IPS DF 4.7 (cell line): ENCODE results near the gene ELMO3.
A peak's percentile ranks its signal among the peaks of the same experiment; 100 is the strongest.

Source experiments
- DNase-seq: peaks from one replicate; pipeline ENCODE4 v3.0.0-alpha.2; 2013; ENCODE audit warnings: low spot score; ENCODE audit errors: extremely low read depth

Gene ELMO3

DNA sequence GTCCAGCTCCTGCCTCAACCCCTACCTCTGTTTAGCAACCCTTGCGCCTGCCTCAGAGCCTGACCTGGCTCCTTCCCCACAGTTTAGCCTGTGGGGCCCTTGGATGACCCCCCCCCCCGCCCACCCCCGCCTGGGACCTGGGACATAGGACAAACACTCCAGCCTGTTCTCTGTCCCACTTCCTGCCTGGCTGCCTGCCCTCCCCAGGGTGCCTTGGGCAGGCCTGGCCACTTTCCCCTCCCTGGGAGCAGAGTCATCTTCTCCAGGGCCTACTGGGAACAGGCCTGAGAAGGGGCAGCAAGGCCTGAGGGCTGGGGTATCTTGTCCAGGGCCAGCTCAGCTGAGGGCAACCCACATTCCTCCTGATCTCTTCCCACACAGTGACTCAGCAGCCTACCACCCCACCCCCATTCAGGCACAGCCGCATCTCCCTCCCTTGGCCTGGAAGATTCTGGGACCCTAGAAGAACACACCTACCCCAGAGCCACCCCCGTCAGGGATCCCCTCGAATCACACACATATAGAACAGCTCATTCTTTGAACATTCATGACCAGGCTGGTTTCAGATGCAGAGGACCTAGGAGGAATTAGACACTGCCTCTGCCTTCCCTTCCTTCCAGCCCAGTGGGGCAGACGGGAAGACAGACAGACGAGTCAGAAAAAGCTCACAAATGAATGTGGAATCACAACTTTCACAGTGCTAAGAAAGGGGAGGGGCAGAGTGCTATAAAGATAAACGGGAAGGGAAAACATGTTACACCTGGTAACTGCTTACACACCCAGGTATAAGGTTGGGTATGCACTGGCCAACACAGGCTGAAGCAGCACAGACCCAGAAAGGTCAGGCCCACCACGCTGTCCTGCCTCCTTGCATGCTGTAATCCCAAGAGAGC, 42.3 kb downstream of the ELMO3 start:
- DNase-seq: no peak

DNA sequence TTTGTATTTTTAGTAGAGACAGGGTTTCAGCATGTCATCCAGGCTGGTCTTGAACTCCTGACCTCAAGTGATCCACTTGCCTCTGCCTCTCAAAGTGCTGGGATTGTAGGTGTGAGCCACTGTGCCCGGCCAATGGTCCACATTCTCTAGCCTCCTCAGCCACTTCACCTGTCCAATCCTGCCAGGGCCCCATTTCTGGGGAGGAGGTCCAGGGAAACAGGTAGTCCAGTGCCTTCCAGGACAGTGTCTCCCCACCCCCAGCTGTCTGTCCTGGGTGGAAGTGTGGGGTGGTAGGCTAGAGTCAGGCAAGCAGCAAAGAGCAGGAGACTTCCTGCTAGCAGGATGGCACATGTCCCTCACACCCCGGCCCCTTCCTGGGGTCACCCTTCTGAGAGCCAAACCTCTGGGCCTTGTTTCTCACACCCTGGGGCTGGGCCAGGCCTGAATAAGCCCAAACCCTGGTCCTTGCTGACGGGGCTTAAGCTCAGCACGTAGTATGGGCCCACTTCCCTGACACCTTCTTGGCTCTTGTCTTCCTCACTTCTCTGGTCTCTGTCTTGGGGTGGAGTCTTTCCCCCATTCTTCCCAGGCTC, 43.3 kb downstream of the ELMO3 start:
- no peak for DNase-seq

DNA sequence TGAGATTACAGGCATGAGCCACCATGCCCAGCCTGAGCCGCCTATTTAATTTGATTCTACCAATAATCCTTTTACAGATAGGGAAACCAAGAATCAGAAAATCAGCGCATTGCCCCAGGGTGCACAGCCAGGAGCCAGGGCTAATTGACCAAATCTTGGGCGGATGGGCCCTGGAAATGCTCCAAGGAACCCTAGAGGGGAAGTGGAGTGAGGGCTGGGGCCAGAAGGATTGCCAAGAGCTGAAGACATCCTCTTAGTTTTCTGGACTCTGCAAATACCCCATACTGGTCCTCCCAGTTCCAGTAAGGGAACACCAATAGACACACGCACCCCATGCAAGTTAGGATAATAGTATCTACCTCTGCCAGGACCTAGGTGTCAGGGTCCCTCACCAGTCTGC, 44.5 kb downstream of the ELMO3 start:
- DNase-seq: no peak

DNA sequence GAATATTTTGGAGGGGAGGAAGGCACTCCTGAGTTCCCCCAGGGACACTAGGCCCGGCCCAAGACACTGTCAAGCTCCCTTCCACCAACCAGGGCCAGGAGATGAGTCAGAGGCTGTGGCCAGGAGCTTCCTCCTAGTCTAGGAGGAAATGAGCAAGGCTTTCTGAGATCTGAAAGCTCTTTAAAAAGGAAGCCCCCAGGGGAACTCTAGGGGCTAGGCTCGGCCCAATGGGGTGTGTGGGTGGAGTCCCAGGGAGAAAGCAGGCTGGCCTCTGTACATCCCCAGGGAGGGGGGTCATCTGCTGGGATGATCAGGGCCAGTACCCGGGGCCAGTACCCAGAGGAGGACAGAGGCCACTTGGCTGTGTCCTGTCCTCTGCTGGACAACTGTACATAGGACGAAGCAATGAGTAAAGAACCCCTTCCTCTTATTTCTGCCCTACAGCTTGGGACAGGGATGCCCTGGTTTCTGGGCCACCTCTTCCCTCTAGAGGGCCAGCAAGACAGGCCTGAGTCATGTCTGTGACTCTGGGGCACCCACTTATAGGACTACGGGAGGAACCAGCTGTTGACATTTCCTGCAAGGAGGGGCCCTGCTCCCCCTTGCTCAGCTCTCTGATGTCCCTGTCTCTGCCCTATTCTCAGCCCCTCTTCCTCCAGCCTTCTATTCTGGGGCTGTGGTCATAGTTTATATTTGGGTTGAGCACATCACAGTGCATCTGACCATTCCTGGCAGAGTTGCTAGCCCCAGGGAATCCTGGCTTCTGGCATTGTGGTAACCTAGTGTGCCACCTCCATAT, 45.7 kb downstream of the ELMO3 start:
- DNase-seq: no peak

DNA sequence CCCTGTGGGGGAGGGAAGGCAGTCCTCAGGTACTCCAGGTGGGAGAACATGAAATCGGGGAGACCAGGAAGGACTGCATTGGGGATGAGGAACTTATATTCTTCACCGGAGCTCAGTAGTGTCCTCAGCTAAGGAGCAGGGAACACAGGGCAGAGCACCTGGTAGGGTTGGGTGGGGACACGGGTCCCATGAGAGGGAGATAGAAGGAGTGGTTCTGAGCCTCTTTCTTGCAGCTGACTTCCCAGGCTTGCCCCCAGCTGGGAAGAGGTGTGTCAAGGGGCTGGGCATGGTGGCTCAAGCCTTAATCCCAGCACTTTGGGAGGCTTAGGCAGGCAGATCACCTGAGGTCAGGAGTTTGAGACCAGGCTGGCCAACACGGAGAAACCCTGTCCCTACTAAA, 46.3 kb downstream of the ELMO3 start:
- no peak for DNase-seq

DNA sequence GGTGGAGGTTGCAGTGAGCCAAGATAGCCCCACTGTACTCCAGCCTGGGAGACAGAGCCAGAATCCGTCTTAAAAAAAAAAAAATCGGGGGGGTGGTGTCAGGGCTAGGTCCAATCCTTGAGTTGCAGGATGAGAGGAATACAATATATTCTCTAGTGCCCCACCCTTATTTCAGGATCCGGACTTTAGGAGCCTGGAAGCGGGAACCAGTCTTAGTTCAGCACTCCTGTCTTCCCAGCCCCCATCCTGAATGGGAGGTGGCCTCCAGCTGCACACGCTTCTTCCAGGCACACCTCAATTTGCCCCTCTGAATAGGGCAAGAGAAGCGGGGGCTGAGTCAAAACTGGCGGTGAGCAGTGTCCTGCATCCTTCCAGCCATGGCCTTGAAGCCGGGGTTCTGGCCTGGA, 46.7 kb downstream of the ELMO3 start:
- no peak for DNase-seq

DNA sequence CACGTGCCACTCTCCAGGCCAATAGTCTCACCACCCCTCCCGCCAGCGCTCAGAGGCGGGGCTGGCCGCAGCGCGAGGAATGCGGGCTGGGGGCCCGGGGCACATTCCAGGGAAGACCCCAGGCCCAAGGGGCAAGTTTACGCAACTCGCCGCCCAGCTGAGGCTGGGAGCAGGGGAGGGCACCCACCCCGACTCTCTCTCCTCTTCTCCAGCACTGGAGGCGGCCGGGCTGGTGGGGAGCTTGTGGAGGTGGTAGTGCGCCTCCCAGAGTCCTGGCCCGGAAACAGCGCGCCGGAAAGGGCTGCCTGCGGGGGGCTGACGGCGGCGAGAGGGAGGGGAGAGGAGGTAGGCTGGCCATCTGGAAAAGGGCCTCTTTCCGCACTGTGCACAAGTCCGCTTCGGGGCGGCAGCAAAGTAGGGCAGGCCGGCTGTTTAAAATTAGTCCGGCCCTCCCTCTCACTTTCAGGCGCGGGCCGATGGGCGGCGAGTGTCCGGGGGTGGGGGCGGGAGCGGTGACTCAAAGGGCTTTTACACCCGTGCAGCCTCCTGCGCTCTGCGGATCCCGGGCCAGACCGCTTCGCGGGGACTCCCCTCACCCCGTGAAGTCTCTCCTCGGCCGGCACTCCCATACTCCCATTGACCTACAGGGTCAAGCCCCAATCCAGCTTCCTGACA, 47.3 kb downstream of the ELMO3 start:
- no peak for DNase-seq

DNA sequence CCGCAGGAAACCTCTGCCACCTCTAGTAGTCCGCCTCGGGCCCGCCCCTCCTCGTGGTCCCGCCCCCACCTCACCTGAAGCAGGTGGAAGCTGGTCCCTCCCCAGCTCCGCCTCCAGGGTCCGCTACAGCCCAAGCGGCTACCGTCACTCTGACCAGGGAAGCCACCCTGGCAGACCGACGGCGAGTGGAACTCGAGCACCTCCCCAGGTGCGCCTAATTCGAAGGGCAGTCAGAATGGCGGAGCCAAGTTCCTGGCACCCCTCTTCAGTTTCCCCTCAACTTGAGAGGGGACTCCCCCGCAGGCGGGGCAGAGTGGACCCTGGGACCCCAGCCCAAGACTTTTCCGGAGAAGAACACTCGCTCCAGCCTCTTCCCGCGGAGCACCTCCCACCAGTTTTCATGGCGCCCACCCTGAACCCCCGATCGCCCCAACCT, 47.8 kb downstream of the ELMO3 start:
- peak; percentile 80 for DNase-seq

DNA sequence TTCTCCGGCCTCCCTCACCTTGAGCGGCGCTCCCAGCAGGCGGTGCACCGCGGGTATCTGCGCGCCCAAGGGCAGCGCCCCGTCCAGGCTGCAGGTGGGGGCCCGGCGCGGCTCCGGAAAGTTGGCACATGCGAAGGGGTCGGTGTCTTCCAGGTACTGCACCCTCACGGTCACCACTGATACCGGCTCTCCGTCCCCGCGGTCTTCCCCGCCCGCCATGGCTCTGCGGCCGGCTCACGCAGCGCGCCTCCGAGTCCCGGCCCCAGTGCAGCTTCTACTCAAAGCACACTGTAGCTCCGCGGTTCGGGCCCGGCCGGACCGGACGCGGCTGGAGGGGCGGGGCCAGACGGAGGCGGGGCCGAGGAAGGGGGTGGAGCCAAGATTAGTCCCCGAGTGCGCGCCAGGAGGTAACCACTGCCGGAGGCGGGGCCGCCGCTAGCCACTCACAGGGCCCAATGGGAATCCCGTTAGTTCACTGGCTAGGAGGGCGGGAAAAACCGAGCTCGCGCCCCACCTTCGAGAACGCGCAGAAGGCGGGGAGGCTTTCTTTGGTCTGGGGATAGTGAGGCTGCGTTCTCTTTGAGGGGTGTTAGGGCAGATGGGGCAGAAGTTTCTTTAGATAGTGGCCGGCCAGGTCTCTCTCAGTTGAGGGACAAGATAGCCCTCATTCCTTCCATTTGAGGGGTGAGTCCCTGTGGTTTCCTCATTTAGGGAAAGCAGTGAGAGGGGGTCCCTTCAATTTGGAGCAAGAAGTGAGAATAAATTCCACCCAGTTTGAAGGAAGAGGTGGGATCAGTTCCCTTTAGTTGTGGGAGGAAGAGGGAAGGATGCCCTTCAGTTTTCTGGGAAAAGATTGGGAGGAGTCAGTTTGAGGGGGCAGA, 48.5 kb downstream of the ELMO3 start, which contains the start of gene FHOD1:
Gene FHOD1 (minus strand): TSS at position 290 of the 881 bp plus-strand sequence. CDS start 71 bp downstream, at position 219.
- DNase-seq: no peak

DNA sequence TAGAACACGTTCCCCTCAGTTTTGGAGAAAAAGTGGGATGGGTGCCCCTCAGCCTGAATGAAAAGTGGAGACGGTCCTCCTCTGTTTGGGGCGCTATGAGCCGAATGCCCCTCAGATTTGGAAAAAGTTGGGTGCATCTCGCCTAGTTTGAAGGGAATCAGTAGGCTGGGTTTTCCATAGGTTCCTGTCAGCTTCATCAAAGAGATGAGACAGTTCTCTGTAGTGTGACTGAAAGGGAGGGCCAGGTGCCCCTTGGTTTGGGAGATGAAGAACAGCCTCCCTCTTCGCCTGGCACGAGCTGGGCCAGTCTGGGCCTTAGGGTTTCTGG, 49.1 kb downstream of the ELMO3 start:
- DNase-seq: no peak

DNA sequence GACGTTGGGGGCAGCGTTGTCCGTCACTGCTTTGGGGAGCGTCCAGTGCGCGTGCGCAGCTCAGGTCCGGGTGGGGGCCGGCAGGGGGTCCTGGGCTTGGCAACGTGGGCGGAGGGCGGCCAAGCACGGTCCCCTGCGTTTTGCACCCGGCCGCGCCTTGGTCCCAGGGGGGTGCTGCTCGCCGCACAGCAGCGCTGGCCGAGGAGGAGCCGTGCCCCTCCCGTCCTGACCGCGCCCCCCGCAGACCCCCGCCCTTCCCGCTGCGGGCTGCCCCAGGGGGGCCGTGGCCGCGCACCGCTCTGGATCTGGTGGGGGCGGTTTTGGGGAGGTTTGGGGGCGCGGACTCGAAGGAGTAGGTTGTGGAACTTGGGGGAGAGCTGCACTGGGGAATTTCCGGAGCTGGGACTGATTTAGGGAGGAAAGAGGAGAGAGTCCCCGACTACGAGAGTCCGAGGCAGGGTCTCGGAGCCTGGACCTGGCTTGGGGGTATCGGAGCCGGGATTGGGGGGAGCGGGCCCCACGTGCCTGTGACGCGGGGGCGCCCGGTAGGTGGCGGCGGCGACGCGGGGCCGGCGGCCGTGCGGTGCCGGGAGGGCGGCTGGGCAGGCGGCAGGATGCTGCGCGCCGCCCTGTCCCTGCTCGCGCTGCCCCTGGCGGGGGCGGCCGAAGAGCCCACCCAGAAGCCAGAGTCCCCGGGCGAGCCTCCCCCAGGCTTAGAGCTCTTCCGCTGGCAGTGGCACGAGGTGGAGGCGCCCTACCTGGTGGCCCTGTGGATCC, 49.7 kb downstream of the ELMO3 start, which contains the start of gene SLC9A5:
Gene SLC9A5 (plus strand): TSS at position 579 of the 777 bp plus-strand sequence. CDS start 36 bp downstream, at position 615.
- DNase-seq: no peak

DNA sequence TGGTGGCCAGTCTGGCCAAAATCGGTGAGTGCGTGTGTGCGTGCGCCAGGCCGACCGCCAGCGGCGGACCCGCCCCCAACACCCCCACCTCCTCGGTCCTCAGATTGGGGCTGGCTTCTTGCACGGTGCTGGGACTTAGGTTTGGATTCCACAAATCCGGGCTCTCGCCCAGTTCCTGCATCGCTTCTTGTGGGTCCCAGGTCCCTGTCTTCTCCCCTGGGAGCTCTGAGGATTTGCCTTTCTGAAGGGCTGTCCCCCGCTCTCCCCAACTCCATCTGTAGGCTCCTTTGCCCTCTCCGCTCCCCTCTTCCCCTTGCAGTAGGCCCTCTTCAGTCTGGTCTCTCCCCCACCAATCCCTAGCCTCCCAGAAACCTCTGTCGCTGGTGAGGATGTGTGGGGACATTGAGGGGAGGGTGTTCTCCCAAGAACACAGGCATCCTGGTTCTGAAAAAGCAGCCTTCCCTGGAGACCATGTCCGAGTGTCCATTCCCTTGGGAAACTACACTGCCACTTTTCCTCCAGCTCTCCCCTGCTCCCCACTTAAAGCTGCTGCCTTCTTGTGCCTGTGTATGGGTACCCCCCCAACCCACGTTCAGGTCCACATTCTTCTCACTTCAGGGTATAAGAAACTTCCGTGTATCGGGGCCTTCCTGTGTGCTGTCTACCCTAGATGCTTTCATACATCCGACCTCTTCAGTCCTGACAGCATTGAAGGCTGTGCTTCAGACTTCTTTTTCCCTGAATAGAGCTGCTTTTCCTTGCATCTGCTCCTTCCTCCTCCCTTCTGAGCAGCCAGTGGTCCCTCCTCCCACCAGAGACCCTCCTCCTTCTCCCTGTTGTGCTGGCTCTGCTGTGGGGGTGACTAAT, 50.5 kb downstream of the ELMO3 start:
- DNase-seq: no peak

DNA sequence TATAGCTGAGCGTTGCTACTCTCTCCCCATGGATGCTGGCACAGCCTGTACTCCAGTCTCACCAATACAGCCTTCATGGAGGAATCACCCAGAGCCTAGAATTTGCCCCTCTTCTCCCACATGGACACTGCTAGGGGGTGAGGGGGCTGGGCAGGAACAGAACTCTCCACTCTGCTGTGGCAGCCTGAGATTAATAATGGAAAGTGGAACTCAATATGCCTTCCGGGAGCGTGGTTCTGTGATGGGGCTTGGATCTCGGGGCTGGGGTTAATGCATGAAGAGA, 51.1 kb downstream of the ELMO3 start:
- DNase-seq: no peak

DNA sequence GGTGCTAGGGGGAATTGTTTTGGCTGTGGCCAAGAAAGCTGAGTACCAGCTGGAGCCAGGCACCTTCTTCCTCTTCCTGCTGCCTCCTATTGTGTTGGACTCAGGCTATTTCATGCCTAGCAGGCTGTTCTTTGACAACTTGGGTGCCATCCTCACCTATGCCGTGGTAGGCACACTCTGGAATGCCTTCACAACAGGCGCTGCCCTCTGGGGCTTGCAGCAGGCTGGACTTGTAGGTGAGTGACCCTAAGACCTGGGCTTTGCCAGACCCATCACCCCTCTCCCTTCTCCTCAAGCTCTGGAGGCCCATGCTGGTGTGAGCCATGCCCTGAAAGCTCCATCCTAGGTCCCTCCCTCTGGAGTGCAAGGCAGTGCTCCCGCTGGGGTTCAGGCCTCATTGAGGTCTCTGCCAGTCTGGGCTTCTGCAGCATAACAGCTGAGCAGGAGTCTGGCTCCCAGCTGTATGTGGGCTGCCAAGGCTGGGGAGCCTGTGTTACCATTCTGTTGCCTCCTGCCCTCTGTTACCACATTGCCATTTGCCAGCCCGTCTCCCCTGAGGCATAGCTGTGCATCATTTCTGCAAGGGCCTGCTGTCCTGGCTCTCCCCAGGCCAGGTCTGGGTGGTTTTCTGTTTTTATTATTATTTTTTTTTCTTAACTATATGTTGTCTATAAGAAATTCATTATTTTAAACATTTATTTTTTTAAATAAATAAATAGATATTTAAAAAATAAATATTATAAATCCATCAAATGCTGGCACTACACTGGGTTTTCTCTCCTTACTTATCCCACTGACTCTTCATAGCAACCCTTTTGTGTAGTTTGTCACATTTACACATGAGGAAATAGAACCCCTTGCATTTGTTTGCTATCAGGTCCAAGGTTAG, 53.9 kb downstream of the ELMO3 start:
- no peak for DNase-seq
